CD14-positive monocyte (primary cell): ENCODE results near the gene CPLANE1. TPM values are rescaled to one million over a fixed set of nuclear protein-coding genes. Genes with fewer than 3 reads are reported as not detected.
A peak's percentile ranks its signal among the peaks of the same experiment; 100 is the strongest.

ENCODE experiments used
- DNase-seq, 3 donors: peaks; one replicate each; pipeline ENCODE4 v3.0.0-alpha.2; 2011 to 2022
- H2AFZ ChIP-seq: 2 replicates; pipeline ENCODE4 v1.6.0; 2012; ENCODE audit warnings: mild to moderate bottlenecking, low read depth, low read length, inconsistent platforms; ENCODE audit not compliant: insufficient read depth, poor library complexity, severe bottlenecking
- H3K27ac ChIP-seq, 2 donors: 1 replicate in 1 of 2; 2 replicates in 1 of 2; pipeline ENCODE4 v1.5.1; 2012 to 2013; ENCODE audit warnings: low read length in 2 of 2, control low read depth in 1 of 2, inconsistent platforms in 1 of 2, low read depth in 1 of 2, mild to moderate bottlenecking in 1 of 2
- H3K27me3 ChIP-seq, 2 donors: one replicate each; pipeline versions ENCODE4 v1.6.0 to v1.6.1; 2011 to 2013; ENCODE audit warnings: low read length in 2 of 2; ENCODE audit not compliant: control insufficient read depth in 2 of 2, insufficient read depth in 2 of 2
- H3K36me3 ChIP-seq, 2 donors: replicated peaks in 1 of 2; 1 replicate in 1 of 2; 2 replicates in 1 of 2; pipeline versions ENCODE4 v1.5.1 to v1.6.1; 2012 to 2013; ENCODE audit warnings: low read length in 2 of 2, control low read depth in 1 of 2, inconsistent platforms in 1 of 2, mild to moderate bottlenecking in 1 of 2; ENCODE audit not compliant: insufficient read depth in 2 of 2, control insufficient read depth in 1 of 2
- H3K4me1 ChIP-seq, 2 donors: 1 replicate in 1 of 2; 2 replicates in 1 of 2; pipeline versions ENCODE4 v1.5.1 to v1.6.1; 2012 to 2013; ENCODE audit warnings: low read length in 2 of 2, control low read depth in 1 of 2, inconsistent platforms in 1 of 2, mild to moderate bottlenecking in 1 of 2, moderate library complexity in 1 of 2; ENCODE audit not compliant: insufficient read depth in 2 of 2, control insufficient read depth in 1 of 2
- H3K4me2 ChIP-seq: replicated peaks from 2 replicates; pipeline ENCODE3; 2012; ENCODE audit warnings: low read length, moderate library complexity, mild to moderate bottlenecking; ENCODE audit not compliant: poor library complexity, severe bottlenecking; ENCODE audit errors: extremely low read depth
- H3K4me3 ChIP-seq, 3 experiments: fragments of 200-600 bp in 1 of 3; sonication (generic) in 1 of 3; replicated peaks in 1 of 3; 1 replicate in 2 of 3; 2 replicates in 1 of 3; pipeline ENCODE4 v1.5.1; 2011 to 2013; ENCODE audit warnings: low read length in 3 of 3, mild to moderate bottlenecking in 3 of 3, control low read depth in 2 of 3, low read depth in 2 of 3, inconsistent platforms in 1 of 3, moderate library complexity in 1 of 3
- H3K79me2 ChIP-seq: 2 replicates; pipeline ENCODE4 v1.6.0; 2012; ENCODE audit warnings: mild to moderate bottlenecking, control low read depth, inconsistent platforms, low read length, moderate library complexity; ENCODE audit not compliant: insufficient read depth
- H3K9ac ChIP-seq: 2 replicates; pipeline ENCODE4 v1.6.0; 2017; ENCODE audit warnings: low read length, mild to moderate bottlenecking; ENCODE audit not compliant: insufficient read depth, poor library complexity, severe bottlenecking
- H3K9me3 ChIP-seq, 2 donors: replicated peaks in 1 of 2; 1 replicate in 1 of 2; 2 replicates in 1 of 2; pipeline versions ENCODE4 v1.5.1 to v1.6.1; 2012 to 2013; ENCODE audit warnings: low read length in 2 of 2, control low read depth in 1 of 2; ENCODE audit not compliant: control insufficient read depth in 1 of 2, insufficient read depth in 1 of 2
- H4K20me1 ChIP-seq: 2 replicates; pipeline ENCODE4 v1.6.0; 2012; ENCODE audit warnings: mild to moderate bottlenecking, low read length, control low read depth, moderate library complexity; ENCODE audit not compliant: insufficient read depth
- H3K27ac Mint-ChIP-seq, 7 donors: one replicate each; pipeline ENCODE4 v1.8.0; 2020; ENCODE audit warnings: mild to moderate bottlenecking in 7 of 7, mixed read lengths in 7 of 7, moderate library complexity in 6 of 7, inconsistent platforms in 2 of 7
- H3K27me3 Mint-ChIP-seq, 3 donors: one replicate each; pipeline ENCODE4 v1.8.0; 2021 to 2022; ENCODE audit warnings: low read depth in 3 of 3, mild to moderate bottlenecking in 3 of 3, mixed read lengths in 3 of 3, moderate library complexity in 3 of 3, inconsistent platforms in 1 of 3
- H3K36me3 Mint-ChIP-seq, 2 donors: one replicate each; pipeline ENCODE4 v1.8.0; 2020; ENCODE audit warnings: mixed read lengths in 2 of 2, inconsistent platforms in 1 of 2, mild to moderate bottlenecking in 1 of 2
- H3K4me1 Mint-ChIP-seq: one replicate; pipeline ENCODE4 v1.8.0; 2020; ENCODE audit warnings: mild to moderate bottlenecking, mixed read lengths
- H3K4me3 Mint-ChIP-seq, 2 donors: one replicate each; pipeline ENCODE4 v1.8.0; 2020; ENCODE audit warnings: mild to moderate bottlenecking in 2 of 2, mixed read lengths in 2 of 2, moderate library complexity in 1 of 2
- H3K9me3 Mint-ChIP-seq, 7 donors: one replicate each; pipeline ENCODE4 v1.8.0; 2020 to 2022; ENCODE audit warnings: mixed read lengths in 7 of 7, mild to moderate bottlenecking in 6 of 7, moderate library complexity in 6 of 7, inconsistent platforms in 2 of 7
- WGBS: methylation state at CpG from one replicate; pipeline ENCODE4 v1.1.5; 2013; ENCODE audit warnings: missing lambda C conversion rate; ENCODE audit not compliant: insufficient coverage; 5-methylcytosine and 5-hydroxymethylcytosine counted together
- intact Hi-C, 2 donors: fragments of 100-400 bp; cut with micrococcal nuclease; formaldehyde crosslinking; loops; one replicate each; pipeline versions ENCODE4 v1.15.0 to v1.15.1; 2023
- polyA plus RNA-seq, 3 donors: library from polyadenylated mRNA; depleted of rRNA in 1 of 3; unstranded in 2 of 3; stranded (reverse) in 1 of 3; fragments of 300-500 nt in 2 of 3; fragments of >200 nt in 1 of 3; fragmentation: Illumina TruSeq in 2 of 3; gene quantifications; 1 replicate in 2 of 3; 2 replicates in 1 of 3; pipeline ENCODE4 v1.2.3, GENCODE V29; 2012 to 2021
- TF ChIP-seq, protein P1 (sequence below): fragments of 200-600 bp; IDR thresholded peaks from one replicate; pipeline ENCODE4 v1.8.0; 2022; ENCODE audit warnings: antibody characterized with exemption, mild to moderate bottlenecking

The CPLANE1 gene
- polyA plus RNA-seq, 3 donors = 0.25 to 1.6 (median 0.88) TPM

DNA sequence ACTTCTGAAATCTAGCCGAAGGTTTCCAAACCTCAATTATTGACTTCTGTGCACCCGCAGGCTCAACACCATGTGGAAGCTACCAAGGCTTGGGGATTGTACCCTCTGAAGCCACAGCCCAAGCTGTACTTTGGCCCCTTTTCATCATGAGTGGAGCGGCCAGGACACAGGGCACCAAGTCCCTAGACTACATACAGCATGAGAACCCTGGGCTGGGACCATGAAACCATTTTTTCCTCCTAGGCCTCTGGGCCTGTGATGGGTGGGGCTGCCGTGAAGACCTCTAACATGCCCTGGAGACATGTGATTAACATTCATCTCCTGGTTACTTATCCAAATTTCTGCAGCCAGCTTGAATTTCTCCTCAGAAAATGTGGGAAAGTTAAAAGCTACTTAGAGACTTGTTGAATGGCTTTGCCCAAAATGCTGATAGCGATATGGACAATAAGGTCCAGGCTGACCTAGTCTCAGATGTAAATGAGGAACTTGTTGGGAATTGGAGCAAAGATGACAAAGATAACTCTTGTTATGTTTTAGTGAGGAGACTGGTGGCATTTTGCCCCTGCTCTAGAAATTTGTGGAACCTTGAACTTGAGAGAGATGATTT, 34.1 kb upstream of the CPLANE1 start:
- Histone ChIP-seq H3K4me2 (no peak overlapping the region), H3K9me3 (peaks cover 30 to 51% of the 10 kb centered on the region in 2 donors), H3K27ac (no peak overlapping the region), H2AFZ (no peak overlapping the region), H3K36me3 (no peaks in the 10 kb centered on the region), H3K4me1 (no peaks in the 10 kb centered on the region), H4K20me1 (no peaks in the 10 kb centered on the region), H3K27me3 (no peaks in the 10 kb centered on the region), H3K9ac (no peak overlapping the region), H3K79me2 (no peaks in the 10 kb centered on the region), H3K4me3 (no peak overlapping the region)
- Mint-ChIP-seq H3K4me1 (no peaks in the 10 kb centered on the region), H3K4me3 (no peak overlapping the region), H3K9me3 (peaks cover 15 to 61% (median 52%) of the 10 kb centered on the region in 7 donors), H3K27me3 (peaks cover 0 to 2% (median 1%) of the 10 kb centered on the region in 3 donors), H3K36me3 (peaks cover 0 to 11% of the 10 kb centered on the region in 2 donors), H3K27ac (peak overlapping the region in 1 of 7 donors; percentile 19)
- no peak for DNase-seq
- intact Hi-C loops = no loop called here
- WGBS = 87% methylated on average over 4 of the region's 5 CpGs
- TF ChIP-seq, protein P1, sequence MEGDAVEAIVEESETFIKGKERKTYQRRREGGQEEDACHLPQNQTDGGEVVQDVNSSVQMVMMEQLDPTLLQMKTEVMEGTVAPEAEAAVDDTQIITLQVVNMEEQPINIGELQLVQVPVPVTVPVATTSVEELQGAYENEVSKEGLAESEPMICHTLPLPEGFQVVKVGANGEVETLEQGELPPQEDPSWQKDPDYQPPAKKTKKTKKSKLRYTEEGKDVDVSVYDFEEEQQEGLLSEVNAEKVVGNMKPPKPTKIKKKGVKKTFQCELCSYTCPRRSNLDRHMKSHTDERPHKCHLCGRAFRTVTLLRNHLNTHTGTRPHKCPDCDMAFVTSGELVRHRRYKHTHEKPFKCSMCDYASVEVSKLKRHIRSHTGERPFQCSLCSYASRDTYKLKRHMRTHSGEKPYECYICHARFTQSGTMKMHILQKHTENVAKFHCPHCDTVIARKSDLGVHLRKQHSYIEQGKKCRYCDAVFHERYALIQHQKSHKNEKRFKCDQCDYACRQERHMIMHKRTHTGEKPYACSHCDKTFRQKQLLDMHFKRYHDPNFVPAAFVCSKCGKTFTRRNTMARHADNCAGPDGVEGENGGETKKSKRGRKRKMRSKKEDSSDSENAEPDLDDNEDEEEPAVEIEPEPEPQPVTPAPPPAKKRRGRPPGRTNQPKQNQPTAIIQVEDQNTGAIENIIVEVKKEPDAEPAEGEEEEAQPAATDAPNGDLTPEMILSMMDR = no peak

GRCh38 chr5:37275511-37275910, 26.3 kb upstream of the CPLANE1 start:
- no peak overlapping the region for H3K4me3 ChIP-seq
- no peaks in the 10 kb centered on the region for H3K4me1 ChIP-seq
- H4K20me1 ChIP-seq = no peaks in the 10 kb centered on the region
- H3K27ac ChIP-seq = no peak overlapping the region
- Mint-ChIP-seq H3K27me3 (peaks cover 0 to 2% (median 0%) of the 10 kb centered on the region in 3 donors), H3K4me3 (no peak overlapping the region), H3K27ac (no peak overlapping the region), H3K4me1 (no peaks in the 10 kb centered on the region), H3K9me3 (peaks cover 2 to 34% (median 26%) of the 10 kb centered on the region in 7 donors), H3K36me3 (no peaks in the 10 kb centered on the region)
- TF ChIP-seq, protein P1 = no peak
- H3K79me2 ChIP-seq = no peaks in the 10 kb centered on the region
- intact Hi-C loops = no loop called here
- H3K36me3 ChIP-seq = no peaks in the 10 kb centered on the region
- WGBS = no CpG with 5 or more reads among the region's 2 CpGs
- H3K4me2 ChIP-seq = no peak overlapping the region
- no peaks in the 10 kb centered on the region for H3K27me3 ChIP-seq
- H3K9ac ChIP-seq = no peak overlapping the region
- no peak for DNase-seq
- no peak overlapping the region for H2AFZ ChIP-seq
- H3K9me3 ChIP-seq = peaks cover 14 to 22% of the 10 kb centered on the region in 2 donors
